HG03097 (cell line): Measurements from ENCODE around the gene BCL10.

Source experiments
- ATAC-seq: cut with Tn5 transposase; IDR thresholded peaks from one replicate; pipeline ENCODE4 v1.9.1; 2021; ENCODE audit not compliant: unreplicated experiment, low FRiP score

BCL10 gene

GRCh38 chr1:85276215-85276977 is at the start of gene BCL10:
BCL10 (minus strand) TSS chr1:85276632; CDS start chr1:85276352, 280 bp downstream.
- ATAC-seq, result peak; percentile 97

DNA sequence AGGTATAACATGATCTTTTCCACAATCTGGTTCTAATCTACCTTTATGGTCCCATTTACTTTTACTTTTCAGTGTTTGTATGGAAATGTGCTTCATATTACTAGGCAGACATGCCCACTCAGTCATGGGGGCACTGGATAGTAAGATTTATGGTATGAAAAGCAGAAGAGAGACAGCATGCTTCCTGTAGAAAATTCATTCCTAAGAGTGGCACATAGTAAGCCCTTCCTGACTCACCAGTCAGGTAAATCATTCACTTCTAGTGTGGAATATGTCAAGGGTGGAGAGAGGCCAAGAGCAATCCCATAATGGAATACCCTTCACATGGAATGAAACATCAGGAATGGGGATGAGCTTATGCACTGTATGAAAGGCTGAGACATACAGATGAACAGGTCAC is 49.5 kb upstream of the BCL10 start:
- no peak for ATAC-seq

DNA sequence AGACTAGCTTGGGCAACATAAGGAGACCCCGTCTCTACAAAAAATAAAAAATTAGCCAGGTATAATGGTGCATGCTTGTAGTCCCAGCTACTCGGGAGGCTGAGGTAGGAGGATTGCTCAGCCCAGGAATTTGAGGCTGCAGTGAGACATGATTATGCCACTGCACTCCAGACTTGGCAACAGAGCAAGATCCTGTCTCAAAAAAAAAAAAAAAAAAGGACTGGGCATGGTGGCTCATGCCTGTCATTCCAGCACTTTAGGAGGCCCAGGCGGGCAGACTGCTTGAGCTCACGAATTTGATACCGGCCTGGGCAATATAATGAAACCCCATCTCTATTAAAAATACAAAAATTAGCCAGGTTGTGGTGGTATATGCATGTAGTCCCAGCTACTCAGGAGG is 47.3 kb upstream of the BCL10 start:
- ATAC-seq, result no peak

GRCh38 chr1:85322655-85323054 is 46.2 kb upstream of the BCL10 start:
- ATAC-seq, result no peak

DNA sequence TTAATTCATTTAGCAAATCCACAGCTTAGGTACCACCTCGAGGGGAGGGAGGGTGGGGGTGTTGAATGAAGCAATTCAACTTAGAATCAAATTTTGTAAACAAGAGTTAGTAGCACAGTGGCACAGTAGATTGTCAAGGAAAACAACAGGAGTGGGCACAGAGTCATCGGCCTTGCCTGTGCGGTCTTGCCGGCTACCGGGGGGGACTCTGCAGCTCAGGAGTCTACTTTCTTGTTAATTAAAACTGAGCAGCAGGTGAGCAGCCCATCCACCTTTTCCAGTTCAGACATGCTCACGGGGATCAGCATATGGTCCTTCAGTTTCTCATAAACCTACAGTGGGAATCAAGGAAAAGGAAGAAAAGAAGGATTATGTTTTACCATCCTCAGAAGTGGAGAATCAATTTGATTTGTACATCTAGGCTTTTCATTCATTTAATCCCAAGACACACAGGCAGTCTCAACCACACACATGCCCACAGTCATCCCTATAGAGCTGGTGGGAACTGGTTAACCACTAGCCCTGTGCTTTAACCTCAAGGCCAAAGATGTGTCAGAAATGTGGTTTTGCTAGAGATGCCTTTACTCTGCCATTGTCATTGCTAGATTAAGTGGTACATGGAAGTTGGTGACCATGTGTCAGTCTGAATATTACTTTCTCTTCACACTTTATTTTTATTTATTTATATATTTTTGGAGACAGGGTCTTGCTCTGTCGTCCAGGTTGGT is 45.0 kb upstream of the BCL10 start:
- no peak for ATAC-seq

DNA sequence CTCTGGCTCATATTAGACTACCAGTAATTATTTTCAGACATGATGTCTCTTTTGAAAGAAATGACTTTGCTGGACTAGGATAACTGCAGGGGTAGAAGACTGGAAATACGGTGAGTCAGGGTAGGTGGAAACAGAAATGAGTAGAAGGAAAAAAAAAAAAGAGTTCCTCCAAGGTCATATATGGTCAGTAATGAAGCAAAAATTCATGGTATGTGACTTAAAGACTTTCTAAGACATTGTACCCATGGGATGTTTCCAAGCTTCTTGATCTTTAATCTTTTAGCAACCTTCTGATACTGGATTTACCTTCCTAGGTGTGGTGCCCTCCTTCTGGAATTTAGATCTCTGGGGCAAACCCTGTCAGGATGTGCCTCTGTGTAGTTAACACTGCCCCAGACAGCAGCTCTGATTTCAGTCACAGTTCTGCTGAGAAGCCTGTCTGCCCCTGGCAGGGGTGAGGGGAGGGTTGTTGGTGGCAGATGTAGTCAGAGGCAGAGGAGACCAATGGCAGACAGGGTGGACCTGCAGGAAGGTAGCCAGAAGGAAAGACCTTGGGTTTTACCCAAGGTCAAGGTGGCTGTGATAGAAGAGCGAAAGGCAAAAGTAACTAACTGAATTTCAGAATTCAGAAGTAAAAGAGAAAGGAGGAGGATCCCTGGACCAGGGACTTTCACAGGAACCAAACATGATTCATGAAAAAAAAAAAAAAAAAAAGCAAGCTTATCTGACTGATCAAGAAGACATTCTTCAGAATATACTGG is 44.1 kb upstream of the BCL10 start:
- ATAC-seq, result no peak

DNA sequence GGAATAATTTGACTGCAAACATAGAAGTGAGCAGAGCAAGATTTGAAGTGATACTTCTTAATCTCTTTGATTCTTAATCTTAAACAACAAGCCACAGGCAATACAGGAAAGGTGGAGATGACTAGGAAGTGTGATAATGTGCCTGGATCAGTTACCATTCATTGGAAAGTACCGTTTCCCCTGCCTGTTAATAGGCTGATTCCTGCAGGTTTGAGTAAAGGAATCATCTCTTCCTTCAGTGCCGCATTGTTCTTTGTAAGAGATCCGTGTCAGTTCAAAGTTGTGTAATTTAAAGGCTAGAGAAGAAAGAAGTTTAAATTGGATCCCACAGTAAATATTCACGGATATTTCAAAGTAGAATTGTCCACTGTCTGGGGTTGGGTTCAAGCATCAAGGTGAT is 43.5 kb upstream of the BCL10 start:
- no peak for ATAC-seq

GRCh38 chr1:85319491-85319890 is 43.1 kb upstream of the BCL10 start:
- no peak for ATAC-seq

DNA sequence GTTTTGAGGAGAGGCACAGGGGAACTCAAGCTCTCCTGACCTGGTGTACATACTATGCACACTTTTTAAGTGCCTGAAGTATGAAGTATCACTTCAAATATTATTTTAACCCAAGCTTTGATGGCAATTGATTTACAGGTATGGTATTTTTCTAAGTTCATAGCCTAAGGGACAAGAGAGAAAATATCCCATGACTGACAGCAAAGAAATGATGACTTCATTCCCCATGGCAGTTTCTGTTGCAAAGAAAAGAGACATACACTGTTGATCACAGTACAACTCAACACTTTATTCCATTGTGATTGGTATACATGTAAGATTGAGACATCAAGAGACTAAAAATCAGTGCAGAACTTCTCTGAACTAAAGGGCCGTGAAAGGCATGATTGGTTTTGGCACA is 41.8 kb upstream of the BCL10 start:
- ATAC-seq, result no peak

DNA sequence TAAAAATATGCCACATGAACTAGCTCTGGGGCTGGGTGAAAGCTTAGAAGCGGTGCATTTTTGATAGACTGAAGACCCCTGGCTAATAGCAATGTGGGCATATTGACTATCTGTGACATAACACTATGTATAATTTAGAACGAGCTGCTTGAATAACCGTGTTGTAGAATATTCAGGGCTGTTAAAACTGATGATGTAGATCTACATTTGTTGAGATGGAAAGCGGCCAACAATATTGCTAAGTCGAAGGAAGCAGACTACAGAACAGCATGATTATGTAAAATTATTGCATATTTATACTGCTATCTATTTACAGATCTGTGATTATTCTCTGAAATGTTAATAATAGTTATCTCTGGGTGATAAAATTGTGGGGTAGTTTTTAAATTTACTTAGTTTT is 41.1 kb upstream of the BCL10 start:
- no peak for ATAC-seq

DNA sequence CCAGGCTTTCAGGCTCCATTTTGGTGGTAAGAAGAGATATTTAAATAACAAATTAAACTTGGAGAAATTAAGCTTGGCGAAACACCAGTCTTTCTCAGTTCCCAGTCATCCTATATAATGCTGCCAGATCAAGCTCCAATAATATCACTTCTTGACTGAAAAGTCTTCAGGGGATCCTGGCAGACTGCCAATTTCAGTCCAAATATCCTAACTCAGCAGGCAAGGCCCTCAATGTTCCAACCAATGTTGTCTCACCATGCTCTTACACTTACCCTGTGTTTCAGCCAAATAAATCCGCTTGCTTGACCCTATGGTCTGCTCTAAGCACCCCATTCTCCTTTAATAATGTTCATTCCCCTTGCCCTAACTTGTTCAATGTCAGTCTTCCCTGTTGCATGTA is 39.9 kb upstream of the BCL10 start:
- ATAC-seq, result no peak

DNA sequence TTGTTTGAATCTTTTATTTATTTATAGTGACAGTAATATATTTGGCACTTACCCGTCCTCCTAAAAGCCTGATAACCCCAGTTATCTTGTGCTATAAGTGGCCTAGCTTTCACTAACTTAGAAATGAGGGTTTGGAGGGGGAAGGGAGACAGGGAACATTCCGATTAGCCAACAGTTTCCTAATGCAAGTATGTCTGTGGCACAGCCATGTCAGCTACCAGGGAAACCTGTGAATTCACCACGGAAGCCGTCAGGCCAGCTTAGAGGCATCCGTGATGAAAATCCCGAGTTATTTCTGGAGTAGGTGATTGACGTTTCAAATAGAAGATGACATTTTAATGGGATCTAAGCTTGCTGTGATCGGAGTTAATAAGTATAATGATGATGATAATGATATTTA is 39.4 kb upstream of the BCL10 start:
- ATAC-seq, result no peak

- no peak for ATAC-seq
Measured at GRCh38 chr1:85314726-85315125, 38.3 kb upstream of the BCL10 start.

GRCh38 chr1:85313888-85314696 is 37.7 kb upstream of the BCL10 start:
- ATAC-seq, result no peak

GRCh38 chr1:85311818-85312217 is 35.4 kb upstream of the BCL10 start:
- ATAC-seq, result no peak

- no peak for ATAC-seq
Measured at GRCh38 chr1:85308833-85309350, 32.5 kb upstream of the BCL10 start.

DNA sequence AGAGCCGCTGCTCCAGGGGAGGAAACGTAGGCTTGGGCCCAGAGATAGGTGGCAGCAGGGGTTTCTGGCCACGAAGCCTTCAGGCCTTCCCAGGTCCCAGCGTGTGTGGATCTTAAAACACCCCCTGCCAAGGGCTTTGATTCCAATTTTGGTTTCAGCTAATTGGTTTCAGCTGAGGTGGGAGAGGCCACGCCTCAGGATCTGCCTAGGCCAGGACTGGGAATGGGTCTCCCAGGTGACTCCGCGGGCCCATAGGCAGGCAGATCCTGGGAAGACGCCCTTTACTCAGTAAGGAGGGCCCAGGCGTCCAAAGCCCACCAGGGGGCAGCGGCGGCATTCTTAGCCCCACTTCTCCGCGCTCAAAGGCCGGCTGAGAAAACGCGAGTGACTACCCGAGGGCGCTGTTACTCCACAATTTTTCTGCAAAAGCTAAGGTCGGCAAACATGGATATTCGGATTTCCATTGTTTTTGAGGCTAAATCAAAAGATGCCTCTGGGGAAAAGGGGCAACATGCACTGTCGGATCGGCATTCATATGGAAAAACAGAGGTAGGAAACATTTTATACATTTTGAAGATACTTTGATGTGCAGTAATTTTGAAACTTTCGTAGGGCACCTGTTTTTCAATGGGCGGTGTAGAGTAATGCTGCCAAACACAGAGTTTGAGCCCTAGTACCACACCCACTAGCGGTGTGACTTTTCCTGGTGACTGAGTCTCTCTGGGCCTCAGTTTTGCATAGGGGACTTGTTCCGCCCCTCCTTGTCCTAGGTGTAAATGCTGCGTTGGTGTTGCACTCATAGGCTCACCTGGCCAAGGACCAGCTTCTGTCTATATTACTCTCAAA is 31.8 kb upstream of the BCL10 start:
- peak; percentile 80 for ATAC-seq

DNA sequence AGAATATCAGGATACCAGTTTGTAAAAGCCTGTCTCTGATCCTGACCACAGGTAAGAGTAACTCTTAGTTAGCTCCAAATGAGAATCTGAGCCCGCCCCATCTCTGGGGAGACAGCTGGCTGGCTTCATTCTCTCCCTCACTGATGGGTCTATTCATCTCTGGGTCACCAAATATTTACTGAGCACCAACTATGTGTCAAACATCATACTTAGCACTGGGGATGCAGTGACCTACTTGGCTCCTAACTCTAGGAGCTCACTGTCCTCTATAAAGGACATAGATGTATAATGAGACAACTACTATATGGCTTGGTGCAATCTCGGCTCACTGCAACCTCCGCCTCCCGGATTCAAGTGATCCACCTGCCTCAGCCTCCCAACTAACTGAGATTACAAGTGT is 29.8 kb upstream of the BCL10 start:
- ATAC-seq, result no peak

DNA sequence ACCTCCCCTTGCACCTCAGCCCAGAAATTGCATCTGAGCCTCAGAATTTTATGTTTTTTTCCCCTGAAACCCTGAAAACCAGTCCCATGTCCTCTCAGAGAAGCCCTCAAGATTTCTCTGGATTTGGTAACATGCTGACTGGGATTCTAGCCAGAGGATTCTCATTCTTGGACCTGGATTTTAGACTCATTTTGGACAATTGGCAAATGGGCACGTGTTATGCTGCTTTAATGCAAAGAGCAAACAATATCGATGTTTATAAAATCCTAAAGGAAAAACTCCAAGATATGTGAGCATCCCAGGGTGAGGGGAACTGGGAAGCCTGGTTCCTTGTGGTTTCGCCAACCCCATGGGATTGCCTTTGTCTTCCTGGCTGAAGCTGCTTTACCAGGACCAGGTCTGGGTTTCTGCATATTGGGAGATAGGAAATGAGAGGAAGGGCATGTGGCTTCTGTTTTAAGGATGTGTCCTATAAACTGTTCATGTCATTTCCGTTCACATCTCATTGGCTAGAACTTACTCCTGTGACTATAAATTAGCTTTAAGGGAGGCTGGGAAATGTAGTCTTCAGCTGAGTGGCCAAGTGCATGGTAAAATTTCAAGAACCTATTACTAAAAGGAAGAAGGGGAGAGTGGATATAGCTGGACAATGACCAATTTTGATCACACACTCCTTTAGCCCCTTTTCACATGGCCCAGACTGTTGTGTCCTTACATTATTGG is 27.2 kb upstream of the BCL10 start:
- no peak for ATAC-seq
